Stimulated activated naive CD4-positive, alpha-beta T cell treated with Interleukin-2 at 50 U/mL for 16 hours (primary cell): ENCODE results near the gene PRR15L.
"Not testable (repeated sequence)": the region's sequence is repeated elsewhere in the genome, so short reads cannot be mapped to it uniquely, and the experiment has no call there.

Source experiments
- DNase-seq: peaks from one replicate; lab custom pipeline; 2025; lab: John Stamatoyannopoulos, UW

PRR15L gene

DNA sequence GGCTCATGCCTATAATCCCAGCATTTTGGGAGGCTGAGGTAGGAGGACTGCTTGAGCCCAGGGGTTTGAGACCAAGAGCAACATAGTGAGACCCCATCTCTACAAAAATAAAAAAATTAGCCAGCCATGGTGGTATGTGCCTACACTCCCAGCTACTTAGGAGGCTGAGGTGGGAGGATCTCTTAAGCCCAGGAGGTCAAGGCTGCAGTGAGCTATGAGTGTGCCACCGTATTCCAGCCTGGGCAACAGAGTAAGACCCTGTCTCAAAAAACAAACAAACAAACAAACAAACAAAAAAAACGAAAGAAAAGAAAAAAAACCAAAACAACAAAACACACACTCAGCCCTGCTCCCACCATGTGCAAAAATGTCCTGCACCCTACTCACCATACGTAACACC lies 22.2 kb downstream of the PRR15L start:
- DNase-seq: not testable (repeated sequence)

DNA sequence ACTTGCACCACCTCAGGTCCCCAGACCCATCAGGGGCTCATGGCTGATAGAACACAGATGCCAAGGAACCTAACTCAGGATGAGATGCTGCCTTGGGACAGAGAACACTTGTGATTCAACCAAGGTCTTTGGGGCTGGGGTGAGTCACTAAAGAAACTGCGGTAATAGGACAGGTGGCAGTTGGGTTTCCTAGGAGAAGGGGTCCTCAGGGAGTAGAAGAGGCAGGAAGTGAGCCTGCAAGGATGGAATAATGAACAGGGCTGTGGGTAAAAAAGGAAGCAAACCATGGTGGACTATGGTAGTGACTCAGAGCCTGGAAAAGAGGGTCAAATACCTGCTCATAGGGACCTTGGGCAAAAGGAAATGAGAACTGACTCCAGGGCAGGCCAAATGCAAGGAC lies 22.8 kb downstream of the PRR15L start:
- DNase-seq: no peak

DNA sequence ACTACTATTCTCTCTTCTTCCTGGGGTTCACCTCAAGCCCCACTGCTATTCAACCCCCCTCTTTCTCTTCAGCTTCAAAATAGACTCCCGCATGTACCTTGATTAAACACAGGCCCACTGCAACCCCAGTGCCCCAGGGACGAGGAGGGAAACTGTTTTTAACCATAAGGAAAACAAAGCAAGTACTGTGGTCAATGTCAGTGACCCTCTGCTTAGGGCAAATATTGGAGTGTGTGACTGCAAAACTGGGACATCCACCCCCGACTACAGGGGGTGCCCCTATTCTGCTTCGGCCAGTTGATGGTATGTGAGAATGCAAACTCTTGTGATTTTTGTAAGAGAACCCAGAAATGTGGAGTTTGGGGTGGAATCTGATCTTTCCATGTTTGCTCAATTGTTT lies 25.8 kb downstream of the PRR15L start:
- no peak for DNase-seq

DNA sequence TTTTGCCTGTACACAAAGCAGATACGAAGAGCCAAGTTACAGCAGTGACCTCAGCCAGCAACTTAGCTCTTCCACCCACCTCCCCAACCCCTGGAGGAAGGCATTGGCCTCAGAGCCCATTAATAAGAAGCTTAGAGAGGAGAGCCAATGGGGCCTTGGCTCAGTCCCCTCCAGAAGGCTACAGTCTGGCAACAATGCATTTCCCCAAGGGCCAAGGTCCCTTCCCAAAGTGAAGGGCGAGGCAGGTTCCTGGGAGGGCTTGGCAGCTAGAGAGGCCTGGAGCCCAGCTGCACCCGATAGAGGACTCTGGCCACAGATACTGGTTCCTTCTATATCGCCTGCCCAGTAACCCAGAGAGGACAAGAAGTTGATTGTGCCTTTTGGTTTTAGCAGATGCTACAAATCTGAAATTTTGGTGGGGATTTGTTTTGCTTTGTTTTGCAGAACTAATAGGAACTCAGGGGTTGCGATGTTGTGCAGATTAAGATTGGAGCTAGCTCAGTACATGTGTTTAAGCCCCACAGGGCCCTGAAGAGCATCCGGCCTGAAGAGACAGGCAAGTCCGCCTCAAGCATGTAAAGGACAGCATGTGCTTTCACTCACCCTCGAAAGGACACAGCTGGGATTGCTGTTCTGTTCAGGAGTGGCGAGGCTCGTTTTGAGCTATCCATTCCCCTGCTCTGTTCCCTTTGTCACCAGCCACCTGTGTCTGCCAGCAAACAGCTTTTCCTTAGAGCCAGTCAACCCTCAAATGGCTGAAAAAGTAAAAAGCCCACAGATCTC lies 28.3 kb downstream of the PRR15L start:
- no peak for DNase-seq

DNA sequence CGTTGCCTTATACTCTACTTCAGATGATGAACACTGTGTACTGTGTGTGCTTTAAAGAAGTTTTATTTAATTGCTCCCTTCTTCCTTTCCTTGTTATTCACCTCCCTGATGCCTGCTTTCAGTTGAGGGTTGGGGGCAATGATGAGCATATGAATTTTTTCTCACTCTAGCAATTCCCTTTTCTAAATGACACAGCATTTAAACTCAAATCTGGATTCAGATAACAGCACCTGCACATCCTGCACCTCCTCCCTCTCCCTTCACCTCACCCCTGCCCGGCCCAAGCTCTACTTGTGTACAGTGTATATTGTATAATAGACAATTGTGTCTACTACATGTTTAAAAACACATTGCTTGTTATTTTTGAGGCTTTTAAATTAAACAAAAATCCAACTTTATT lies 29.3 kb downstream of the PRR15L start:
- no peak for DNase-seq

DNA sequence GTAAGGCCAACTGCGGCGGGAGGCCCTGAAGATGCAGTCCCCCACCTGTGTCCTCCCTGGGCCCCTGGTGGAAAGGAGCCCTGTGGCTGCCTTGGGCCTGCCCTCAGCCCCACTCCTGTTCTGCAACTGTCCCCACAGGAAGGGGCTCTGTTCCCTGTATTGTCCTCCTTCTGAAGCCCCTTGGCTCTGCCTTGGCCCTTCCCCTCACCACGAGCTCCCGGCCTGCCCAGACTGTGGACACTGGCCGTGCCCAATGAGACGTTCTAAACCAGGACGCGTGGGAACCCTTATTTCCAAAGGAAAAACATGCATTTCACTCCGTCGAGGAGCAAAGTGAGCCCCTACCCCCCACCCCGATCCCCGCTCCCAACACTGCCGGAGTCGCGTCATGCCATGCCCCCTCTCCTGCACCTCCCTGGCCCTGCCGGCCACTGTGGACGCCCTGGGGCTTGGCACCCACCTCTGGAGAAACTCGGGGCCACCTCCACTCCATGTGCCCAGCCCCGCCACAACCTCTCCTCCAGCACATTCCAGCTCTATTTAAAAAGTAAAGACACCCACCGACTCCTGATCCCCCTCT lies 29.8 kb downstream of the PRR15L start:
- DNase-seq: no peak

DNA sequence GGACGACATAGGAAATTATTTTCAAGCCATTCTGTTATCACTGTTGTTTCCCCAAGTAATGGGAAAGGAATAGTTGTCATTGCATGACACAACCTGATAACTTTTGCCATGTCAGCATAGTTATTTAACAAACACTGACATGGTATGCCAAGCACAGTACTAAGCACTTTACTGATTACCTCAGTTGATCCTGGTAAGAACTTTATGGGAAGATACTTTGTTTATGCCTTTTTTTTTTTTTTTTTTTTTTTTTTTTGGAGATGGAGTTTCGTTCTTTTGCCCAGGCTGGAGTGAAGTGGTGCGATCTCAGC lies 32.0 kb downstream of the PRR15L start:
- no peak for DNase-seq

DNA sequence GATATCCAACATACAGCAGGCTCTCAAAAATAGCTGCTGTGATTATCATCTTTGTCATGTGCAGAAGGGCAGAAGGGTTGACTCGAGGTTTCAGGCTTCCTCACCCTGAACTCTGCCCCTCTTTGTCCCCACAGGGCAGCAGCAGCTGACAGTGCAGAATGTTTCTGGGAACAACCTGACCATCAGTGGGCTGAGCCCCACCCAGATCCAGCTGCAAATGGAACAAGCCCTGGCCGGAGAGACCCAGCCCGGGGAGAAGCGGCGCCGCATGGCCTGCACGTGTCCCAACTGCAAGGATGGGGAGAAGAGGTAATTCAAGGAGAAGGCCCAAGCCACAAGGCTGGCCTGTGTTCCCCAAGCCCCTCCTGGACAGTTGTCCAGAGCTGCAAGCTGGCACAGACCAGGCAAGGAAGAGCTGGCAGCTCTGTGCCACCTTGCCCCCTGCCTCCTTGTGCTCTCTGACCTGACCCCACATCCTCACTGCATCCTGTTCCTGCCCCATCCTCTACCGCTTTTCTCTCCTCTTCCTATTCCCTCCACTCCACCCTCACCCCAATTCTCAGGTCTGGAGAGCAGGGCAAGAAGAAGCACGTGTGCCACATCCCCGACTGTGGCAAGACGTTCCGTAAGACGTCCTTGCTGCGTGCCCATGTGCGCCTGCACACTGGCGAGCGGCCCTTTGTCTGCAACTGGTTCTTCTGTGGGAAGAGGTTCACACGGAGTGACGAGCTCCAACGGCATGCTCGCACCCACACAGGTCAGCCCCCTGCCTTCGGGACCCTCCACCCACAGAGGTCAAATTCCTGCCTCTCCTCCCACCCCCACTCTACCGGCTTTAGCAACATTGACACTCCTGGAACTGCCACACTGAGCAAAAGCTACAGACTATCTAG lies 32.7 kb downstream of the PRR15L start:
- DNase-seq: no peak

DNA sequence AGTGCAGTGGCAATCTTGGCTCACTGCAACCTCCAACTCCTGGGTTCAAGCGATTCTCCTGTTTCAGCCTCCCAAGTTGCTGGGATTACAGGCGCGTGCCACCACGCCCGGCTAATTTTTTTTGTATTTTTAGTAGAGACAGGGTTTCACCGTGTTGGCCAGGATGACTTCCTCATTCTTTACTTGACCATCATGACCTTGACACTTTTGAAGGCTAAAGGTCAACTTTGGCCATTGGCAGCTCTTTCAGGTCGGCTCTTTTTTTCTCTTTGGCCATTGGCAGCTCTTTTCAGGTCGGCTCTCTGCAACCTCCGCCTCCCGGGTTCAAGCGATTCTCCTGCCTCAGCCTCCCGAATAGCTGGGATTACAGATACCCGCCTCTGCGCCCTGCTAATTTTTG lies 37.8 kb downstream of the PRR15L start:
- not testable (repeated sequence) for DNase-seq

DNA sequence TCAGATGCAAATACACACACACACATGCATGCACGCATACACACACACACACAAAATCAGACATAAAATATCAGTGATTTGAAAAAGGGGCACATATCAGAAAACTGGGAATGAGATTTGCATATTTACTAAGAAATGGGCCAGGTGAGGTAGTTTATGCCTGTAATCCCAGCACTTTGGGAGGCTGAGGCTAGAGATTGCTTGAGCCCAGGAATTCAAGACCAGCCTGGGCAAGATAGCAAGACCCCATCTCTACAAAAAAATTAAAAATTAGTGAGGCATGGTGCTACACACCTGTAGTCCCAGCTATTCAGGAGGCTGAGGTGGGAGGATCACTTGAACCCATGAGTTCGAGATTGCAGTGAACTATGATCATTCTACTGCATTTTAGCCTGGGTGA lies 38.7 kb downstream of the PRR15L start:
- DNase-seq: no peak

DNA sequence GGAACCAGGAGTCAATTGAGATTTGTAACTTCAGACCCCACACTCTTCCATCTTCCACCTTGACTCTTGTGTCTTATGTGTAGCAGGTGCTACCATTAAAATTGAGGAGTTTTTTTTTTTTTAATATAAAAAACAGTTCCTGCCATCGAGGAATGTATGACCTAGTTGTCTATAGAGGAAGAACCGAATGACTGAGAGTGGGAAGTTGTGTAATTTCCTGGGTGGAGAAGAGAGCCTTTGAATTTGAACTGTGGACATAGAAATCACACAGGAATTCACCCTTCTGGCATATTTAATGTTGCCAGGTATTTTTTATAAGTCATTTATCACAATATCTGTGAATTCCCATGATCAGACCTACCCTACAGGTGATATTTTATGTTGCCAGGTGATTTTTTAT lies 39.7 kb downstream of the PRR15L start:
- DNase-seq: no peak

DNA sequence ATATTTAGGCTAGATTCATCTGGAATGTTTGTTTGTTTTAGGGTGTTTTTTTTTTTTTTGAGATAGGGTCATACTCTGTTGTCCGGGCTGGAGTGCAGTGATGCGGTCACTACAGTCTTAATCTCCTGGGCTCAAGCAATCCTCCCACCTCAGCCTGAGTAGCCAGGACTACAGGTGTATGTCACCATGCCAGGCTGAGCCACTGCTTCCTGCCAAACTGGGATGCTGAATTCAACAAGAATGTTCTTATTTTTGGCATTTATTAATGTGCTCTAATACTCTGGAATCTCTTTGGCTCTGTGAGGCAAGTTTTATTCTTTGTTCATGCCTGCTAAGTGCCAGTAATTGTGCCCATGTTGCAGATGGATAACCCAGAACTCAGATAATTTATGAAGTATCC lies 40.1 kb downstream of the PRR15L start:
- no peak for DNase-seq

DNA sequence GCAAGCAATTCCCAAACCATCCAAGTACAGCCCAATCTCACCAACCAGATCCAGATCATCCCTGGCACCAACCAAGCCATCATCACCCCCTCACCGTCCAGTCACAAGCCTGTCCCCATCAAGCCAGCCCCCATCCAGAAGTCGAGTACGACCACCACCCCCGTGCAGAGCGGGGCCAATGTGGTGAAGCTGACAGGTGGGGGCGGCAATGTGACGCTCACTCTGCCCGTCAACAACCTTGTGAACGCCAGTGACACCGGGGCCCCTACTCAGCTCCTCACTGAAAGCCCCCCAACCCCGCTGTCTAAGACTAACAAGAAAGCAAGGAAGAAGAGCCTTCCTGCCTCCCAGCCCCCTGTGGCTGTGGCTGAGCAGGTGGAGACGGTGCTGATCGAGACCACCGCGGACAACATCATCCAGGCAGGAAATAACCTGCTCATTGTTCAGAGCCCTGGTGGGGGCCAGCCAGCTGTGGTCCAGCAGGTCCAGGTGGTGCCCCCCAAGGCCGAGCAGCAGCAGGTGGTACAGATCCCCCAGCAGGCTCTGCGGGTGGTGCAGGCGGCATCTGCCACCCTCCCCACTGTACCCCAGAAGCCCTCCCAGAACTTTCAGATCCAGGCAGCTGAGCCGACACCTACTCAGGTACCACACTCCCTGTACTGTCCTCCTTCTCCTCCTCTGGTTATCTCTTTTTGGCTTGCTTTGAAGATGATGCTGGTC lies 41.0 kb downstream of the PRR15L start:
- no peak for DNase-seq

DNA sequence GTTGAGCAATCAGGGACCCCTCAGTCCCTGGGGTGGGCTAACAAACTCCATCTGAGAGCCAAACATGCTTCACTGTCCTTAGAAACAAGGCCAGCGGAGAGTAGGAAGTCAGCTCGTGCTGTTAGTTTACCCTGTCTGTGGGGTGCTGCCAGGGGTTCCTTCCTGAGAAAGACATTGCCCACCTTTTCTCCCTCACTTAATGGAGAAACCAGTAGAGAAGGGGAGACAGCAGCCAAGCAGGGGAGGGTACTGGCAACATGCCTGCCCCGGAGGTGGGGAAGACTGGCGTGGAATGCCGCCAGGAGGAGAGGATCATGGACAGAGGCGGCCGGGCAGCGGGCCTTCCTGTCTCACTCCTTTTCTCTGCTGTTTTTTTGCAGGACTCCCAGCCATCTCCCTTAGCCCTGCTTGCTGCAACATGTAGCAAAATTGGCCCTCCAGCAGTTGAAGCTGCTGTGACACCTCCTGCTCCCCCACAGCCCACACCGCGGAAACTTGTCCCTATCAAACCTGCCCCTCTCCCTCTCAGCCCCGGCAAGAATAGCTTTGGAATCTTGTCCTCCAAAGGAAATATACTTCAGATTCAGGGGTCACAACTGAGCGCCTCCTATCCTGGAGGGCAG lies 41.8 kb downstream of the PRR15L start:
- no peak for DNase-seq

DNA sequence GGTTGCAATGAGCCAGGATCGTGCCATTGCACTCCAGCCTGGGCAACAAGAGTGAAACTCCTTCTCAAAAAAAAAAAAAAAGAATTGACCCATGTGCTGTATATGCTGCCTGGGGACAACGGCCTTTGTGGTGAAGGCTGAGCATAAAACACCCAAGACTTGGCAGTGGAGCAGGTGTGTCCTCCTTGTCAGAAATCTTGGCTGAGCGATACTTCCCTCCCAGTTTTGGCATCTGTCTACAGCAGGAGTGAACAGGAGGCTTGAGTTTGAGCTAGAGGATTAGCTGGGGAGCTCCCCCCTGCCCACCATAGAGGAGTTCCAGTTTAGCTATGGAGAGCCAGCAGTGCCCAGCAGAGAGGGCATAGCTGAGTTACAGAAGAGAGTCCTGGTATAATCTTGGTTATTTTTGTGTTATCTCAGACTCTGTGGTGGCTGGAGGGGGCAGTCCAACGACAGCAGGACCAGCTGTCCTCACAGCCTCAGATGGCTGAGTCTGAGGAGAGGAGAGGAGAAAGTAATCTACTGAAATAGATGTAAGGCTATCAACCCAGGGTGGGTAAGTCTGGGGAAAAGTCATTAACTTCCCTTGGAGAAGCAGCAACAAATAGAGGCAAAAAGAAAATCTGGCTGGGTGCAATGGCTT lies 43.3 kb downstream of the PRR15L start:
- no peak for DNase-seq

DNA sequence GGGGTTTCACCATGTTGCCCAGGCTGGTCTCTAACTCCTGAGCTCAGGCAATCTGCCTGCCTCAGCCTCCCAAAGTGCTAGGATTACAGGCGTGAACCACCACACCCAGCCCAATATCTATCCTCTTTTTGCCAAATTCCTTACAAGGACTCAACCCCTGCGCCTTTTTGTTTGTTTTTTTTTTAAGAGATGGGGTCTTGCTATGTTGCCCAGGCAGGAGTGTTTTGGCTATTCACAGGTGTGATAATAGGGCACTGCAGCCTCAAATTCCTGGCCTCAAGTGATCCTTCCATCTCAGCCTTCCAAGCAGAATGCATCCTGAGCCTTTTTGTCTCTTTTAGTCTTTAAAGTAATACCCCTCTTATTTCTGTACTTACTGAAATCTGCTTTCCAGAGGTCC lies 44.6 kb downstream of the PRR15L start:
- no peak for DNase-seq

DNA sequence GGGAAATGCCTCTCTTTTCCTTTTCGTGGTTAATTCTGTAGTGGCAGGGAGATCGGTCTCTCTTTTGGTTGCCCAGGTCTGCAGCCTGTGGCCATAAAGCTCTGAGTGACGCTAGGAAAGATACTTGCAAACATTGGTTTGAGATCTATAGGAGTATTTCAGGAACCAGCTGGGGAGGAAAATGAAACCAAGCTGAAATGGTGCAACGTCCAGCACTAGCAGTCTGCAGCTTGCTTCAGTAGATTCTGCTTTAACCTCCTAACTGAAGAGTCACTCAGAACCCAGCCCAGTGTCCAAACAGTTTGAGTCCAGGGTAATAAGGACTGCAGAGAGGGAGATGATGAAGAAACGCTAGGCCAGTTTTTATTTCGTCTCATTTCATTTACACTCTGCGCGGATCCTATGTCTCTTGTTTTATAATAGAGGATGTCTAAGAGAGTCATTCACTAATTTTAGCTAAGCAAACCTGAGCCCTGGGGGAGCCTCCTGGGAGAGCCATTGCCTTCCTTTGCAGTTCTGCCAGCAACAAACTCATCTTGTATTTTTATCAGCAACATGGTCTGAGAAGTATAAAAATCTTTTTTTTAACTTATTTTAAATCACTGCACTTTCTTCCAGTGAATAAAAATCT lies 49.6 kb downstream of the PRR15L start:
- DNase-seq: no peak

DNA sequence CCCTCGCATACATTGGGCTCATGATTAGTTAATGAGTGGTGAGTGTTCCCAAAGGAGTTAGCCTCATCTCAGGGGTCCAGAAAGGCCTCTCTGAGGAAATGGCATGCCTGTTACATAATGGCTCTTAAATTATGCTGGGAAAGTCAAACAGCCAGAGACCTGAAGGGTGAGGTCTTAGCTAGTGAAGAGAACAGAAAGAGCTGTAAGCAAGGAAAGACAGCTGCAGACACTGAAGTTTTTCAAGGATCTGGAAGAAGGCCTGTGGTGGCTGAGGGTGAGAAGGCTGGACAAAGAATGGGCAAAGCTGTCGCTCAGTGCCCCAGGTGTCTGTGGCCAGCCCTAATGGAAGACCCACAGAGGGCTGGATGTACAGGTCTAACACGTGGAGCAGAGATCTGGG lies 51.2 kb downstream of the PRR15L start:
- DNase-seq: no peak

DNA sequence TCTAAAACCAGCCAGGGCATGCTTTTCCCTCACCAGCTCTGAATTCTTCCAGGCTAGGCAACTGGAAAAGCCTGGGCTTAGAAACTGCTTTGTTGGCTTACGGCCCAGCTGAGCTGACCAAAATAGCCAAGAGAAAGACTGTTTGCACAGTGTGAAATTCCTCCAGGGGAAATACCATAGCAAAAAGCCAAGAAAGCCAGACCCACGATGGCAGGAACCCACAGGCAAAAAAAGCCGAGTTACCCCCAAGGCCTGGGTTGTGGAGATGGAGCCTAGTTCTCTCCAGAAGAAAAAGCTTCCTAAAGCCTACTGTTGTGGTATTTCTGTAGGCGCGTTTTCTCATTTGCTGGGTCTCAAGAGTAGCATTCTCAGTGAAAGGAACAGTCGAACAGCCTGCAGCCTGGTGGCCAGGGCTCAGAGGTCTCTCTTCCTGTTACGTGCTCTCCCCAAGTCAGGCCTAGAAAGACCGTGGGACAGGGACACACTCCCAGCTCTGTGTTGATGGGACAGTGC lies 52.4 kb downstream of the PRR15L start:
- DNase-seq: no peak

DNA sequence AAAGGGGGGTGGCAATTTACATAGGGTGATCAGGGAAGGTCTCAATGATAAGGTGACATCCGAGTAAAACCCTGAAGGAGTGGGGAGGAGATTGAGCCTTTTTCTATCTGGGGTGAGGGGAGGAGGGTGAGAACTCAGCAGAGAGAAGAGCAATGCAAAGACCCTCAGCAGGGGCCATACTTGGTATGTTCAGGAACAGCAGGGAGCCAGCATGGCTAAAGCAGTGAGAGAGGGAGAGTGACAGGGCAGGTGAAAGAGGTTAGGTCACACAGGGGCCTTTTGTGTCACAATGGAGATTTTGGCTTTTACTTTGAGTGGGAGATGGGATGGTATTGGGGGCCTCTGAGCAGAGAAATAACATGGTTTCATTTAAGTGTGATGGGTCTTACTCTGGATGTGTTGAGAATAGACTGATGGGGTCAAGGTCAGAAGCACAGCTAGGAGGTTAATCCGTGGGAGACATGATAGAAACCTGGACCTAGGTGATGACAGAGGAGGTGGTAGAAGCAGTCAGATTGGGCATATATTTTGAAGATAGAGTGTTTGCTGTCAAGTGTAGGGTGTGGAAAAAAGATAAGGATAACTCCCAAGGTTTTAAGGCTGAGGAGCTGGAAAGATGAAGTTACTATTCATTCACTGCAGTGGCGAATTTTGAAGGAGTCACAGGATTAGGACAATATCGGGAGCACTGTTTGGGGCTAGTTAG lies 55.5 kb downstream of the PRR15L start:
- no peak for DNase-seq
